HEK293 (cell line): ENCODE results near the gene CDHR5.

Source experiments
- CTCF ChIA-PET: fragments of 350-600 bp; formaldehyde crosslinking; extraction: SDS; loops from one replicate; lab custom pipeline; 2021; ENCODE audit warnings: antibody characterized with exemption; lab: Yijun Ruan, JAX
- POLR2A ChIA-PET: fragments of 300-600 bp; formaldehyde crosslinking; extraction: SDS; loops from one replicate; lab custom pipeline; 2020; ENCODE audit warnings: antibody characterized with exemption, inconsistent platforms; lab: Yijun Ruan, JAX
- H3K27ac ChIP-seq: fragments of 200-500 bp; sonication (Bioruptor generic); 2 replicates; pipeline ENCODE4 v1.5.1; 2014; ENCODE audit warnings: low read depth, low read length, control low read depth, inconsistent platforms; ENCODE audit errors: extremely low read depth
- H3K36me3 ChIP-seq, 2 experiments: fragments of 200-500 bp in 1 of 2; sonication (Bioruptor generic) in 1 of 2; 1 replicate in 1 of 2; 2 replicates in 1 of 2; pipeline ENCODE4 v1.5.1; 2014 to 2017; ENCODE audit warnings: inconsistent platforms in 2 of 2, low read length in 2 of 2; ENCODE audit not compliant: control insufficient read depth in 2 of 2, insufficient read depth in 1 of 2
- H3K4me1 ChIP-seq: fragments of 200-500 bp; sonication (Bioruptor generic); 2 replicates; pipeline ENCODE4 v1.5.1; 2014; ENCODE audit warnings: mild to moderate bottlenecking, low read length, inconsistent platforms; ENCODE audit not compliant: control insufficient read depth, insufficient read depth
- H3K4me3 ChIP-seq: 2 replicates; pipeline ENCODE4 v1.5.1; 2011; ENCODE audit warnings: low read depth, mild to moderate bottlenecking, control low read depth, low read length, moderate library complexity
- H3K9me3 ChIP-seq: fragments of 200-500 bp; sonication (Bioruptor generic); 2 replicates; pipeline ENCODE4 v1.5.1; 2014; ENCODE audit warnings: low read depth, low read length, inconsistent platforms; ENCODE audit not compliant: control insufficient read depth, insufficient read depth
- ELK4 ChIP-seq: IDR thresholded peaks from 2 replicates; pipeline ENCODE4 v1.6.1; 2011; ENCODE audit warnings: mild to moderate bottlenecking, low read depth, low read length, borderline replicate concordance
- GLIS2 ChIP-seq: fragments of 450-650 bp; formaldehyde crosslinking; IDR thresholded peaks from 2 replicates; pipeline ENCODE4 v1.5.1; 2016; ENCODE audit warnings: missing biosample characterization, missing genetic modification characterization
- HIC1 ChIP-seq: fragments of 450-650 bp; formaldehyde crosslinking; IDR thresholded peaks from 2 replicates; pipeline ENCODE4 v1.5.1; 2016; ENCODE audit warnings: missing biosample characterization, missing genetic modification characterization
- PATZ1 ChIP-seq: fragments of 450-650 bp; formaldehyde crosslinking; IDR thresholded peaks from 2 replicates; pipeline ENCODE4 v1.5.1; 2016; ENCODE audit warnings: missing biosample characterization, missing genetic modification characterization
- TRIM28 ChIP-seq: IDR thresholded peaks from 2 replicates; pipeline ENCODE4 v1.6.1; 2011; ENCODE audit warnings: low read length, control low read depth, borderline replicate concordance
- ZBTB17 ChIP-seq: fragments of 450-650 bp; formaldehyde crosslinking; IDR thresholded peaks from 2 replicates; pipeline ENCODE4 v1.5.1; 2016; ENCODE audit warnings: missing biosample characterization, missing genetic modification characterization
- ZEB2 ChIP-seq: fragments of 450-650 bp; formaldehyde crosslinking; IDR thresholded peaks from 2 replicates; pipeline ENCODE4 v1.5.1; 2016; ENCODE audit warnings: missing biosample characterization, missing genetic modification characterization
- ZNF202 ChIP-seq: fragments of 450-650 bp; formaldehyde crosslinking; IDR thresholded peaks from 2 replicates; pipeline ENCODE4 v1.5.1; 2016; ENCODE audit warnings: missing biosample characterization, missing genetic modification characterization, borderline replicate concordance
- ZNF266 ChIP-seq: fragments of 450-650 bp; formaldehyde crosslinking; IDR thresholded peaks from 2 replicates; pipeline ENCODE4 v1.5.1; 2016; ENCODE audit warnings: missing biosample characterization, missing genetic modification characterization, low read depth
- ZNF530 ChIP-seq: fragments of 450-650 bp; formaldehyde crosslinking; IDR thresholded peaks from 2 replicates; pipeline ENCODE4 v1.5.1; 2016; ENCODE audit warnings: low read depth, missing biosample characterization, missing genetic modification characterization
- ZNF664 ChIP-seq: fragments of 450-650 bp; formaldehyde crosslinking; IDR thresholded peaks from 2 replicates; pipeline ENCODE4 v1.5.1; 2016; ENCODE audit warnings: missing biosample characterization, missing genetic modification characterization
- ZNF792 ChIP-seq: fragments of 450-650 bp; formaldehyde crosslinking; IDR thresholded peaks from 2 replicates; pipeline ENCODE4 v1.5.1; 2016; ENCODE audit warnings: missing biosample characterization, missing genetic modification characterization
- ZNF837 ChIP-seq: fragments of 450-650 bp; formaldehyde crosslinking; IDR thresholded peaks from 2 replicates; pipeline ENCODE4 v1.5.1; 2016; ENCODE audit warnings: missing biosample characterization, missing genetic modification characterization
- ZSCAN5A ChIP-seq: fragments of 450-650 bp; formaldehyde crosslinking; IDR thresholded peaks from 2 replicates; pipeline ENCODE4 v1.5.1; 2016; ENCODE audit warnings: missing biosample characterization, missing genetic modification characterization

Gene CDHR5

GRCh38 chr11:617912-618682 lies 6.7 kb downstream of the CDHR5 start:
- ChIA-PET CTCF (no interaction called here), POLR2A (no interaction called here)
- Histone ChIP-seq H3K36me3 (peaks cover 0 to 27% of the 10 kb centered on the region in 2 experiments; a peak in 1 of 3 replicates), H3K9me3 (no peaks in the 10 kb centered on the region), H3K4me3 (no peak overlapping the region), H3K27ac (no peak overlapping the region), H3K4me1 (no peaks in the 10 kb centered on the region)
- TF ChIP-seq HIC1 (tag by site-specific recombination) = peak; percentile 68
- no peak for TF ChIP-seq ZNF202 (tag by site-specific recombination)
- TF ChIP-seq, all 188 proteins: peak for 1

GRCh38 chr11:617199-617911 lies 7.4 kb downstream of the CDHR5 start:
- Histone ChIP-seq H3K9me3 (no peaks in the 10 kb centered on the region), H3K4me1 (no peaks in the 10 kb centered on the region), H3K4me3 (no peak overlapping the region), H3K27ac (no peak overlapping the region), H3K36me3 (peaks cover 0 to 32% of the 10 kb centered on the region in 2 experiments; a peak in 1 of 3 replicates)
- ChIA-PET POLR2A (no interaction called here), CTCF (no interaction called here)
- no peak for TF ChIP-seq ZSCAN5A (tag by site-specific recombination)
- 0 out of 2 replicates have a peak, but pooled peaks have one; percentile 3 for TF ChIP-seq GLIS2

- Histone ChIP-seq H3K4me3 (no peak overlapping the region), H3K27ac (no peak overlapping the region), H3K36me3 (peaks cover 0 to 40% of the 10 kb centered on the region in 2 experiments; a peak in 1 of 3 replicates), H3K9me3 (no peaks in the 10 kb centered on the region), H3K4me1 (no peaks in the 10 kb centered on the region)
- CTCF ChIA-PET = no interaction called here
- POLR2A ChIA-PET = interaction anchor here (1.0 to 1.5 kb wide), 3 partner anchors 41 to 79 kb away, joined by 3 to 7 read pairs (median 3); partner anchors contain the start of genes PHRF1 and TMEM80
- TF ChIP-seq ZNF837 = no peak
- TF ChIP-seq ZNF530 (tag by site-specific recombination) = no peak
- peak; percentile 23; the same call in 1 of the 2 replicates for TF ChIP-seq GLIS2
Observed at GRCh38 chr11:616320-617198, 8.2 kb downstream of the CDHR5 start.

GRCh38 chr11:615504-616319 lies 9.0 kb downstream of the CDHR5 start, which contains the start of gene IRF7:
Gene IRF7 (minus strand): TSS chr11:615950. CDS start chr11:615364, 586 bp downstream.
- no peak for TF ChIP-seq ZNF792 (tag by site-specific recombination)
- no peak for TF ChIP-seq ZNF664 (tag by site-specific recombination)
- no peak for TF ChIP-seq ZBTB17
- no peak for TF ChIP-seq PATZ1 (tag by site-specific recombination)
- TF ChIP-seq ZNF266 (tag by site-specific recombination) = no peak
- peak; percentile 63; the same call in 1 of the 2 replicates for TF ChIP-seq ELK4
- TF ChIP-seq ZEB2 (tag by site-specific recombination) = peak; percentile 2; the same call in 1 of the 2 replicates
- no peak for TF ChIP-seq TRIM28
- Histone ChIP-seq H3K4me1 (no peaks in the 10 kb centered on the region), H3K27ac (peak within 1 kb of the TSS; percentile 38), H3K36me3 (peaks cover 0 to 48% of the 10 kb centered on the region in 2 experiments; a peak in 1 of 3 replicates), H3K4me3 (peak within 1 kb of the TSS; percentile 80), H3K9me3 (no peaks in the 10 kb centered on the region)
- POLR2A ChIA-PET = interaction anchor here (0.6 to 1.5 kb wide), 6 partner anchors 40 to 132 kb away, joined by 3 to 7 read pairs (median 4); partner anchors contain the start of genes HRAS, PHRF1 and TMEM80
- CTCF ChIA-PET = no interaction called here
